CD4-positive, CD25-positive, alpha-beta regulatory T cell (primary cell): Measurements from ENCODE around the gene ACTL7B. TPM values are rescaled to one million over a fixed set of nuclear protein-coding genes. Genes with fewer than 3 reads are reported as not detected.

Experiments
- ATAC-seq, 2 donors: fragments of 150-1000 bp; cut with Tn5 transposase; one replicate each; pipeline ENCODE4 v1.10.0; 2021; ENCODE audit warnings: low read depth in 2 of 2, moderate number of reproducible peaks in 2 of 2, moderate library complexity in 1 of 2
- DNase-seq, 3 donors: peaks; one replicate each; pipeline versions ENCODE4 v3.0.0 to v3.0.0-alpha.2; 2012 to 2022; ENCODE audit warnings: mixed read lengths in 1 of 3
- H3K27ac ChIP-seq: one replicate; pipeline ENCODE4 v1.7.0; 2013; ENCODE audit warnings: mild to moderate bottlenecking, low read length; ENCODE audit not compliant: insufficient read depth, poor library complexity, severe bottlenecking
- H3K27me3 ChIP-seq: one replicate; pipeline ENCODE4 v1.7.0; 2013; ENCODE audit warnings: low read length; ENCODE audit not compliant: control insufficient read depth, insufficient read depth
- H3K36me3 ChIP-seq: one replicate; pipeline ENCODE4 v1.7.0; 2013; ENCODE audit warnings: mild to moderate bottlenecking, low read length, moderate library complexity; ENCODE audit not compliant: control insufficient read depth, insufficient read depth
- H3K4me1 ChIP-seq: 2 replicates; pipeline ENCODE4 v1.7.0; 2013; ENCODE audit warnings: mild to moderate bottlenecking, low read length; ENCODE audit not compliant: insufficient read depth, control insufficient read depth, poor library complexity, severe bottlenecking
- H3K4me3 ChIP-seq: one replicate; pipeline ENCODE4 v1.7.0; 2013; ENCODE audit warnings: low read depth, mild to moderate bottlenecking, low read length, moderate library complexity
- H3K9me3 ChIP-seq, 2 experiments: 1 replicate in 1 of 2; 2 replicates in 1 of 2; pipeline ENCODE4 v1.7.0; 2013; ENCODE audit warnings: low read length in 2 of 2, mild to moderate bottlenecking in 1 of 2, moderate library complexity in 1 of 2; ENCODE audit not compliant: control insufficient read depth in 2 of 2
- H3K27ac Mint-ChIP-seq, 3 donors: one replicate each; pipeline ENCODE4 v1.8.0; 2020 to 2022; ENCODE audit warnings: mild to moderate bottlenecking in 3 of 3, mixed read lengths in 3 of 3, moderate library complexity in 2 of 3
- H3K27me3 Mint-ChIP-seq: one replicate; pipeline ENCODE4 v1.8.0; 2022; ENCODE audit warnings: mild to moderate bottlenecking, mixed read lengths
- H3K36me3 Mint-ChIP-seq: one replicate; pipeline ENCODE4 v1.8.0; 2020; ENCODE audit warnings: mixed read lengths
- H3K4me1 Mint-ChIP-seq, 4 donors: one replicate each; pipeline ENCODE4 v1.8.0; 2020 to 2022; ENCODE audit warnings: mixed read lengths in 4 of 4, mild to moderate bottlenecking in 1 of 4
- H3K4me3 Mint-ChIP-seq, 4 donors: one replicate each; pipeline ENCODE4 v1.8.0; 2020 to 2022; ENCODE audit warnings: mild to moderate bottlenecking in 4 of 4, mixed read lengths in 4 of 4, moderate library complexity in 3 of 4
- H3K9me3 Mint-ChIP-seq, 7 donors: one replicate each; pipeline ENCODE4 v1.8.0; 2020 to 2022; ENCODE audit warnings: mixed read lengths in 7 of 7, mild to moderate bottlenecking in 3 of 7, moderate library complexity in 2 of 7
- polyA plus RNA-seq, 4 donors: library from polyadenylated mRNA; unstranded; fragments of 300-500 nt; fragmentation: Illumina TruSeq; gene quantifications; one replicate each; pipeline ENCODE4 v1.2.3, GENCODE V29; 2021
- total RNA-seq: library from RNA; stranded (reverse); gene quantifications from one replicate; pipeline ENCODE4 v1.2.3, GENCODE V29; 2022

The ACTL7B gene
- total and polyA plus RNA-seq, 5 donors from 2014 or later = 0.27 TPM; not detected in 4

DNA sequence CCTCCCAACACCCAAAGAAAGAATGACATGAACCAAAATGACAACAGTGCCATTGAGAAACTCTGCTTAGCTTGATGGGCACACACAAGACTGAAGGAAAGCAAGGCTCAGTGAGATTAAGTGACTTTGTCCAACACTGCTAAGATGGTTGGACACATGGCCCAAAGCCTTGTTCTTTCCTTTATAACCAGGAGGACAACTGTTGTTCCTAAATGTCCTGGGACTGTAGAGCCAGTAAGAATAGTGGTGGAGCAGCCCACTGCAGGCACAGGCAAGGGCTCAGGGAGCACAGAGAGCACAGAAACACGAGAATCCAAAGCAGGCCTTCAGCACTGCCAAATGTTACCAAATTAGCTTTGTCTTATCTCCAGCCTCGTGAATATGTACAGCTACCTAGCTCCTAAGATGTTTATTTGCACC lies 10.2 kb upstream of the ACTL7B start:
- ATAC-seq = no peak
- peaks cover 0 to 2% (median 0%) of the 10 kb centered on the region in 4 donors for H3K4me1 Mint-ChIP-seq
- no peak overlapping the region for H3K27ac ChIP-seq
- no peak for DNase-seq
- peaks cover 21% of the 10 kb centered on the region for H3K36me3 ChIP-seq
- H3K27me3 ChIP-seq = no peaks in the 10 kb centered on the region
- no peaks in the 10 kb centered on the region for H3K9me3 ChIP-seq
- H3K27me3 Mint-ChIP-seq = no peaks in the 10 kb centered on the region
- H3K4me3 ChIP-seq = no peak overlapping the region
- peaks cover 0 to 2% (median 0%) of the 10 kb centered on the region in 7 donors for H3K9me3 Mint-ChIP-seq
- peaks cover 32% of the 10 kb centered on the region for H3K36me3 Mint-ChIP-seq
- H3K4me3 Mint-ChIP-seq = no peak overlapping the region
- H3K27ac Mint-ChIP-seq = no peak overlapping the region
- no peaks in the 10 kb centered on the region for H3K4me1 ChIP-seq

DNA sequence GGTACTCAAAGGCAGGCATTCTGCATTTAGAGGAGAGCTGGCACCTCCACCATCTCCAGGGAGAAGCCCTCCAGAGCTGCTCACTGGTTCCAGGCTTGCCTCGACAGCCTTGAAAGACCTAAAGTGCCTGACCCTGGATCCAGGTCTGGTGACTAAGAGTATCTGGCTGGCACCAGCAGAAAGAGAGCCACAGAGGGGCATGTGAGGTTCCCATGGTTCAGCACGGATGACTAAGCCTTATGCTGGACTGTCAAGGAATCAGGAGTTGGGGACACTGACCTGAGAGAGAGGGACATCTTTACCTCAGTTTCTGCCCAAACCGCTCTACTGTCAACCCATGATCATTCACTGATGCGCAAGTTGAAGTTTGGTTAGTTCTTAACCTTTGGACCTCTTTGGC lies 9.3 kb upstream of the ACTL7B start:
- H3K4me3 Mint-ChIP-seq = no peak overlapping the region
- H3K27me3 Mint-ChIP-seq = no peaks in the 10 kb centered on the region
- H3K36me3 Mint-ChIP-seq = peaks cover 22% of the 10 kb centered on the region

DNA sequence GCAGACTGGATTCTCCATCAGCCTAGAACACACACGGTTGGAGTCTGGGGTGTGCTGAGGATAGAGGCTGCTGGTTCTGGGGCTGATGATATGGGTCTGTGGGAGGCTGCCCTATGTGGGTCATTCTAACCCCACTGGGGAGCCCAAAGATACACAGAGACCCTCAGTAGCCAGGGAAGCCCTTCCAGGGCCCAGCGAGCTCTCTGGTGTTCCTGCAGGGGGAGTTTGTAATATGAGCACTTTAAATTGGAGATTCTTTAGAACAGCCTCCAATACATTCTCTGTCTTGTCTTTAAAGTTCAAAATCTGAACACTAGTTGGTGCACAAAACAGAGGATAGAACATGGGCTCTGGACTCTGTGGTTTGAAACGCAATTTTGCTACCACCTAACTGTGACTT lies 8.7 kb upstream of the ACTL7B start:
- Histone ChIP-seq H3K4me3 (no peak overlapping the region), H3K27ac (no peak overlapping the region), H3K27me3 (no peaks in the 10 kb centered on the region), H3K4me1 (no peaks in the 10 kb centered on the region), H3K36me3 (peaks cover 12% of the 10 kb centered on the region), H3K9me3 (no peaks in the 10 kb centered on the region)
- ATAC-seq = no peak
- Mint-ChIP-seq H3K36me3 (peaks cover 20% of the 10 kb centered on the region), H3K4me1 (peaks cover 0 to 2% (median 0%) of the 10 kb centered on the region in 4 donors), H3K9me3 (peaks cover 0 to 2% (median 0%) of the 10 kb centered on the region in 7 donors), H3K27ac (peak overlapping the region in 1 of 3 donors; percentile 41), H3K27me3 (no peaks in the 10 kb centered on the region), H3K4me3 (no peak overlapping the region)
- no peak for DNase-seq

More for the DNA sequence above, 9.3 kb upstream of the ACTL7B start:
- DNase-seq = no peak
- H3K27me3 ChIP-seq = no peaks in the 10 kb centered on the region
- ATAC-seq = no peak
- no peak overlapping the region for H3K4me3 ChIP-seq
- Mint-ChIP-seq H3K4me1 (peaks cover 0 to 2% (median 0%) of the 10 kb centered on the region in 4 donors), H3K27ac (peak overlapping the region in 1 of 3 donors; percentile 41), H3K9me3 (peaks cover 0 to 2% (median 0%) of the 10 kb centered on the region in 7 donors)
- H3K27ac ChIP-seq = no peak overlapping the region
- no peaks in the 10 kb centered on the region for H3K9me3 ChIP-seq
- H3K36me3 ChIP-seq = peaks cover 13% of the 10 kb centered on the region
- no peaks in the 10 kb centered on the region for H3K4me1 ChIP-seq

DNA sequence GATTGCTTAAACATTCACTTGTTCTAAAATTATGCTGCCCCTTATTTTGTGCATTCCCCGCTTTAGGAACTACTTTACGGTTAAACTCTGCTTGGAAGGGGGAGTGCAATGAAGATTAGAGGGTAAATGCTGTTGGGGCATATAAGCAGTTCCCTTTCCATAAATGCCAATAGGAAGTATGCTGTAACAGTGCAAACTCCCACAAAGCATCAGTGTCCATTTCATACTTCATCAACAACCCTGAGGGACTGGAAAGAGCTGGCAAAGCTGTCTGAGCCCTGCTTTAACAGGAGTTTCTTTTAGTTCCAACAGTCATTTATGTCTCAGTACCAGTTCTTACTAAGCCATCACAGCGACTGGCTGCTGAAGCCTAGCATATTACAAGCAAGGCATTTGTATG lies 8.1 kb upstream of the ACTL7B start:
- no peaks in the 10 kb centered on the region for H3K9me3 ChIP-seq
- no peak overlapping the region for H3K27ac ChIP-seq
- Mint-ChIP-seq H3K4me1 (peaks cover 0 to 2% (median 0%) of the 10 kb centered on the region in 4 donors), H3K4me3 (no peak overlapping the region), H3K27me3 (no peaks in the 10 kb centered on the region), H3K36me3 (peaks cover 14% of the 10 kb centered on the region), H3K9me3 (peaks cover 0 to 4% (median 0%) of the 10 kb centered on the region in 7 donors), H3K27ac (no peak overlapping the region)
- no peaks in the 10 kb centered on the region for H3K27me3 ChIP-seq
- peaks cover 6% of the 10 kb centered on the region for H3K36me3 ChIP-seq
- H3K4me3 ChIP-seq = no peak overlapping the region
- no peak for ATAC-seq
- no peak for DNase-seq
- H3K4me1 ChIP-seq = no peaks in the 10 kb centered on the region

DNA sequence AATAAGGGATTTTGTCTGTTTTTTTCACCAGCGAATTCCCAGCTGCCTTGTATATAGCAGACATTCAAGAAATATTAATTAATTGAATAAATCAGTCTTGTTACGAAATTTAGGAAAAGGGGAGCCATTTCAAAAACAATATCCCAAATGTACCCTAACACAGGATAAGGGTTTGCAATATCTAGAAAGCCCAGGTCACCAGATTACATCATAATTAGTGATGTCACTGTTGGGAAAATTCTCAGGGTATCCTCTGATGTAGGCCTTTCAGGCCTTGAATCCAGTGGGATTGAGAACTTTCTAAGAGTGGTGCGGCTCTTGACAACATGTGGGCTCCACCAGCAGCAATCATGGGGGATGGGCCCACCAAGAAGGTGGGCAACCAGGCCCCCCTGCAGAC lies 6.2 kb upstream of the ACTL7B start, which contains the start of gene ACTL7A:
ACTL7A (plus strand) TSS at position 270 of the 400 bp plus-strand sequence; CDS start at position 327, 57 bp downstream.
- no peak within 1 kb of the TSS for H3K4me3 Mint-ChIP-seq
- Histone ChIP-seq H3K4me3 (no peak within 1 kb of the TSS), H3K9me3 (no peaks in the 10 kb centered on the region), H3K4me1 (no peaks in the 10 kb centered on the region), H3K36me3 (no peaks in the 10 kb centered on the region), H3K27me3 (no peaks in the 10 kb centered on the region), H3K27ac (no peak within 1 kb of the TSS)
- no peak within 1 kb of the TSS for H3K27ac Mint-ChIP-seq
- no peaks in the 10 kb centered on the region for H3K27me3 Mint-ChIP-seq
- peaks cover 6% of the 10 kb centered on the region for H3K36me3 Mint-ChIP-seq
- H3K9me3 Mint-ChIP-seq = peaks cover 0 to 4% (median 0%) of the 10 kb centered on the region in 7 donors
- no peak for ATAC-seq
- no peaks in the 10 kb centered on the region for H3K4me1 Mint-ChIP-seq
- DNase-seq = no peak

DNA sequence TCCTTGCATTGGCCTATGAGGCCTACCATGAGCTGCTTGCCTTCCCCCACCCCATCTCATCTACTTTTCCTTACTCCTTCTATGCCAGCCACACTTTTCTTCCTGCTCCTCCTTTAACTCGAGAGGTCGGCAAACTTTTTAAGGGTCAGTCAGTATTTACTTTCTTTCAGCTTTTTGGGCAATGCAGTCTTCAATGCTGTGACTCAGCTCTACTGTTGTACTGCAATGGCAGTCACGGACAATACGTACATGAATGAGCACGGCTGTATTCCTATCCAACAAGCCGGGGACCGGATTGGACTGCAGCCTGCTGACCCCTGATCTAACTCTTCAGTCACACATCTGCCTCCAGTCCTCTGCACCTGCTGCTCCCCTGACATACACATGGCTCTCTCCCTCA lies 5.7 kb upstream of the ACTL7B start:
- Histone ChIP-seq H3K4me1 (no peaks in the 10 kb centered on the region), H3K27me3 (no peaks in the 10 kb centered on the region), H3K9me3 (no peaks in the 10 kb centered on the region), H3K36me3 (no peaks in the 10 kb centered on the region), H3K4me3 (no peak overlapping the region), H3K27ac (no peak overlapping the region)
- Mint-ChIP-seq H3K4me3 (no peak overlapping the region), H3K27me3 (no peaks in the 10 kb centered on the region), H3K4me1 (no peaks in the 10 kb centered on the region), H3K36me3 (peaks cover 6% of the 10 kb centered on the region), H3K27ac (no peak overlapping the region), H3K9me3 (peaks cover 0 to 4% (median 0%) of the 10 kb centered on the region in 7 donors)
- ATAC-seq = no peak
- no peak for DNase-seq

DNA sequence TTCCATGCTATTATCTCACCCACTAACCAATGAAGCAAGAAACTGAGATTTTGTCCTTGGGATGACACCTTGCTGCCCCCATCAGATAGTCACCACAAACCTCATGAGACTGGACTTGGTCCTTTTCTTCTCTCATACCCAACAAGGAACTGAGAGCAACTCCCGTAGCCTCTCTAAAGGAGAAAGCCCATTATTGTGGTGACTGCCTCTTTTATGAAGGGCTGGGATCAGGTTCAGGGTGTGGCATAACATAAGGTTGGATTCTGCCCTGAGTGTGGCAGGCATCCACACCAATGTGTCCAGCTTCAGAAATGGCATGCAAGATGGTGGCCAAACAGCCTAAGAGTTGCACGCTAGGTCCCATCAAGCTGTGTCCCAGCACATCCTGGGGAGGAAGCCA lies 5.0 kb upstream of the ACTL7B start:
- H3K27ac Mint-ChIP-seq = no peak overlapping the region
- H3K36me3 Mint-ChIP-seq = peaks cover 6% of the 10 kb centered on the region
- no peaks in the 10 kb centered on the region for H3K36me3 ChIP-seq
- no peak overlapping the region for H3K4me3 Mint-ChIP-seq
- peaks cover 0 to 4% (median 0%) of the 10 kb centered on the region in 7 donors for H3K9me3 Mint-ChIP-seq
- H3K4me1 Mint-ChIP-seq = no peaks in the 10 kb centered on the region
- H3K9me3 ChIP-seq = no peaks in the 10 kb centered on the region
- ATAC-seq (no peak), DNase-seq (no peak)
- no peaks in the 10 kb centered on the region for H3K27me3 ChIP-seq
- no peaks in the 10 kb centered on the region for H3K27me3 Mint-ChIP-seq
- no peak overlapping the region for H3K27ac ChIP-seq
- H3K4me1 ChIP-seq = no peaks in the 10 kb centered on the region
- no peak overlapping the region for H3K4me3 ChIP-seq

DNA sequence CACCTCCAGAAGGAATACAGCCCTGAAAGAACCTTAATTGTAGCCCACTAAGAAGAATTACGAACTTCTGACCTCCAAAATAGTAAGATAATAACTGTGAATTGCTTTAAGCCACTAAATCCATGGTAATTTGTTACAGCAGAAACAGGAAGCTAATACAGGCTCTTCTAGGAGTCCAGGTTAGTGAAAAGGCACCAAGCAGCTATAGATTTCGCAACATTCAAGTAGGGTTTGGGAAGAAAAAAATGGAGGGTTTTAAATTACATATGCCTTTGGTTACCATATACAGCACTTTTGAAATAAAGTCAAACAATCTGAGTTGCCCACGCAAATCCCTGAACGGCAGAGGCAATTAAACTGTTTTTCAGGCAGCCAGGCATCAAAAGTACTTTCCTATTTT lies 4.6 kb upstream of the ACTL7B start:
- no peaks in the 10 kb centered on the region for H3K36me3 ChIP-seq
- Mint-ChIP-seq H3K36me3 (peaks cover 6% of the 10 kb centered on the region), H3K4me3 (no peak overlapping the region), H3K9me3 (peaks cover 0 to 4% (median 0%) of the 10 kb centered on the region in 7 donors), H3K4me1 (no peaks in the 10 kb centered on the region), H3K27me3 (no peaks in the 10 kb centered on the region), H3K27ac (no peak overlapping the region)
- ATAC-seq (no peak), DNase-seq (no peak)
- H3K4me1 ChIP-seq = no peaks in the 10 kb centered on the region
- no peak overlapping the region for H3K4me3 ChIP-seq
- H3K9me3 ChIP-seq = no peaks in the 10 kb centered on the region
- H3K27me3 ChIP-seq = no peaks in the 10 kb centered on the region
- no peak overlapping the region for H3K27ac ChIP-seq
